Urothelium cell line (cell line): ENCODE measurements around the gene PPP1CB.

ENCODE experiments used
- DNase-seq: peaks from one replicate; pipeline ENCODE4 v3.0.0; 2011; ENCODE audit warnings: low spot score, mixed read lengths
- FAIRE-seq: peaks from 2 replicates; lab custom pipeline; 2011; peaks lifted over from hg19 to GRCh38; lab: Jason Lieb, UNC

PPP1CB gene

GRCh38 chr2:28842042-28842441 is 90.4 kb downstream of the PPP1CB start:
- no peak for DNase-seq
- no peak for FAIRE-seq
